Mononuclear cell (primary cell): Measurements from ENCODE around the gene FRYL. TPM values are rescaled to one million over a fixed set of nuclear protein-coding genes. Genes with fewer than 3 reads are reported as not detected.
"Not testable (repeated sequence)": the region's sequence is repeated elsewhere in the genome, so short reads cannot be mapped to it uniquely, and the experiment has no call there.

Source experiments
- H3K27me3 ChIP-seq: 2 replicates; pipeline ENCODE4 v1.6.0; 2011; ENCODE audit warnings: low read length, control low read depth; ENCODE audit not compliant: insufficient read depth
- H3K4me1 ChIP-seq: 2 replicates; pipeline ENCODE4 v1.5.1; 2011; ENCODE audit warnings: mild to moderate bottlenecking, low read length, control low read depth; ENCODE audit not compliant: insufficient read depth
- H3K4me3 ChIP-seq: 2 replicates; pipeline ENCODE4 v1.5.1; 2011; ENCODE audit warnings: mild to moderate bottlenecking, low read length, moderate library complexity
- H3K9me3 ChIP-seq: 2 replicates; pipeline ENCODE4 v1.5.1; 2011; ENCODE audit warnings: low read depth, mild to moderate bottlenecking, control low read depth, low read length
- total RNA-seq: library from RNA; depleted of rRNA; stranded (reverse); fragments of >200 nt; gene quantifications from one replicate; pipeline ENCODE4 v1.2.3, GENCODE V29; 2012

The FRYL gene
- total RNA-seq, 1 donor = 97.3 TPM

GRCh38 chr4:48739560-48740019 lies 40.5 kb downstream of the FRYL start:
- no peaks in the 10 kb centered on the region for H3K9me3 ChIP-seq
- H3K27me3 ChIP-seq = no peaks in the 10 kb centered on the region
- peaks cover 42% of the 10 kb centered on the region for H3K4me1 ChIP-seq
- no peak overlapping the region for H3K4me3 ChIP-seq

GRCh38 chr4:48738856-48739255 lies 41.2 kb downstream of the FRYL start:
- H3K4me1 ChIP-seq = peaks cover 42% of the 10 kb centered on the region
- no peaks in the 10 kb centered on the region for H3K27me3 ChIP-seq
- no peaks in the 10 kb centered on the region for H3K9me3 ChIP-seq
- no peak overlapping the region for H3K4me3 ChIP-seq

GRCh38 chr4:48728906-48729496 lies 51.1 kb downstream of the FRYL start:
- not testable (repeated sequence) for H3K4me3 ChIP-seq, H3K27me3 ChIP-seq, H3K9me3 ChIP-seq
- H3K4me1 ChIP-seq = peaks cover 33% of the 10 kb centered on the region

GRCh38 chr4:48727666-48728459 lies 52.2 kb downstream of the FRYL start:
- H3K9me3 ChIP-seq = no peaks in the 10 kb centered on the region
- no peak overlapping the region for H3K4me3 ChIP-seq
- H3K4me1 ChIP-seq = peaks cover 40% of the 10 kb centered on the region
- H3K27me3 ChIP-seq = no peaks in the 10 kb centered on the region

GRCh38 chr4:48725414-48725813 lies 54.7 kb downstream of the FRYL start:
- Histone ChIP-seq H3K27me3 (no peaks in the 10 kb centered on the region), H3K4me1 (peaks cover 41% of the 10 kb centered on the region), H3K4me3 (no peak overlapping the region), H3K9me3 (no peaks in the 10 kb centered on the region)

- no peaks in the 10 kb centered on the region for H3K27me3 ChIP-seq
- H3K4me1 ChIP-seq = peaks cover 22% of the 10 kb centered on the region
- H3K4me3 ChIP-seq = no peak overlapping the region
- no peaks in the 10 kb centered on the region for H3K9me3 ChIP-seq
These were observed 57.3 kb downstream of the FRYL start for GRCh38 chr4:48722509-48723446.

- Histone ChIP-seq H3K4me3 (no peak overlapping the region), H3K27me3 (no peaks in the 10 kb centered on the region), H3K4me1 (peaks cover 9% of the 10 kb centered on the region), H3K9me3 (no peaks in the 10 kb centered on the region)
These were observed 59.6 kb downstream of the FRYL start for GRCh38 chr4:48720459-48720858.

- Histone ChIP-seq H3K27me3 (no peaks in the 10 kb centered on the region), H3K4me1 (peaks cover 9% of the 10 kb centered on the region), H3K4me3 (no peak overlapping the region), H3K9me3 (no peaks in the 10 kb centered on the region)
These were observed 61.1 kb downstream of the FRYL start for GRCh38 chr4:48718818-48719465.

- H3K9me3 ChIP-seq, H3K4me3 ChIP-seq, H3K27me3 ChIP-seq, H3K4me1 ChIP-seq: not testable (repeated sequence)
These were observed 63.8 kb downstream of the FRYL start for GRCh38 chr4:48716285-48716684.

GRCh38 chr4:48710446-48711209 lies 69.5 kb downstream of the FRYL start:
- no peaks in the 10 kb centered on the region for H3K9me3 ChIP-seq

GRCh38 chr4:48709901-48710300 lies 70.2 kb downstream of the FRYL start:
- Histone ChIP-seq H3K27me3 (no peaks in the 10 kb centered on the region), H3K4me1 (no peaks in the 10 kb centered on the region), H3K4me3 (no peak overlapping the region), H3K9me3 (no peaks in the 10 kb centered on the region)

More at GRCh38 chr4:48710446-48711209, 69.5 kb downstream of the FRYL start:
- no peak overlapping the region for H3K4me3 ChIP-seq
- H3K4me1 ChIP-seq = no peaks in the 10 kb centered on the region
- no peaks in the 10 kb centered on the region for H3K27me3 ChIP-seq

- Histone ChIP-seq H3K9me3 (no peaks in the 10 kb centered on the region), H3K4me1 (no peaks in the 10 kb centered on the region), H3K27me3 (no peaks in the 10 kb centered on the region), H3K4me3 (no peak overlapping the region)
These were observed 71.5 kb downstream of the FRYL start for GRCh38 chr4:48708610-48709009.

- H3K4me1 ChIP-seq = no peaks in the 10 kb centered on the region
These were observed 73.3 kb downstream of the FRYL start for GRCh38 chr4:48706736-48707135.

GRCh38 chr4:48705609-48706008 lies 74.5 kb downstream of the FRYL start:
- Histone ChIP-seq H3K9me3 (no peaks in the 10 kb centered on the region), H3K4me3 (no peak overlapping the region), H3K27me3 (no peaks in the 10 kb centered on the region), H3K4me1 (no peaks in the 10 kb centered on the region)

More at GRCh38 chr4:48706736-48707135, 73.3 kb downstream of the FRYL start:
- Histone ChIP-seq H3K27me3 (no peaks in the 10 kb centered on the region), H3K9me3 (no peaks in the 10 kb centered on the region), H3K4me3 (no peak overlapping the region)
